ENCODE data around the gene SMNDC1. TPM values are rescaled to one million over a fixed set of nuclear protein-coding genes. Genes with fewer than 3 reads are reported as not detected.
"Not testable (repeated sequence)": the region's sequence is repeated elsewhere in the genome, so short reads cannot be mapped to it uniquely, and the experiment has no call there.

SMNDC1 gene
- total RNA-seq, 5 donors from 2014 or later (not counting 1 experiment from before 2014, with no cell fraction given), result 33.5 to 42.2 (median 34.1) TPM

DNA sequence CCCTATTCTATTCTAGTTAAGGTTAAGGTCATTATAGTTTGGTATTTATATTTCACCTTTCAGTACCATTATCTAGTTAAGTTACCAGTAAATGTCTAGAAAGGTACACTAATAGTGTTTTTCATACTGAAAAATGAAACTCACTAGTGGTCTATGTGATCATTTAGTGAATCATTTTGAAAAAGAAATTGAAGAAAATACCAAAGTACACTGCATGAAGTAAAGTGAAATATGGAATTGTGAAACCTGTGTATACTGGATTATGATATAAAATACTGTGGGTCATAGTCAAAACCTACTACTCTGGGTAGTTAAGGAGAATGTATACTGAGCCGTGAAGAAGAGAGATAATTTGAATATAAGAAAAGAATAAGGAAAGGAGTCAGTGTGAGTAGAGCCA, 53.3 kb downstream of the SMNDC1 start:
- CTCF ChIA-PET, result interaction anchor here (0.6 to 0.7 kb wide), 3 partner anchors 28 to 189 kb away, joined by 3 to 8 read pairs (median 4); no protein-coding TSS in a partner anchor
- Mint-ChIP-seq H3K36me3 (peaks cover 30% of the 10 kb centered on the region), H3K4me1 (peaks cover 25 to 41% (median 33%) of the 10 kb centered on the region in 3 donors), H3K27ac (peak overlapping the region in 1 of 2 donors; percentile 16)
- H3K9me3 ChIP-seq; ATAC-seq (replicated peaks in 1 of 4); H3K4me1 ChIP-seq (ENCODE audit: control insufficient read depth in 1 of 2, extremely low read depth in 1 of 2, insufficient read depth in 2 of 2, low read length in 2 of 2); H3K27me3 Mint-ChIP-seq; H3K27ac ChIP-seq (ENCODE audit: low read length); H3K36me3 ChIP-seq (ENCODE audit: control insufficient read depth in 2 of 2, extremely low read depth in 1 of 2, insufficient read depth in 1 of 2, low read length in 1 of 2); DNase-seq; H3K4me3 Mint-ChIP-seq; H3K9me3 Mint-ChIP-seq; POLR2A ChIA-PET; H3K4me3 ChIP-seq (ENCODE audit: control insufficient read depth in 1 of 2, extremely low read depth in 1 of 2, low read length in 1 of 2); H3K27me3 ChIP-seq (replicated peaks in 1 of 2; ENCODE audit: control insufficient read depth in 2 of 2, extremely low read depth in 1 of 2, insufficient read depth in 2 of 2, low read length in 1 of 2): not testable (repeated sequence)
- 22% methylated on average over 1 of the region's 1 CpG for WGBS (ENCODE audit: insufficient coverage)

DNA sequence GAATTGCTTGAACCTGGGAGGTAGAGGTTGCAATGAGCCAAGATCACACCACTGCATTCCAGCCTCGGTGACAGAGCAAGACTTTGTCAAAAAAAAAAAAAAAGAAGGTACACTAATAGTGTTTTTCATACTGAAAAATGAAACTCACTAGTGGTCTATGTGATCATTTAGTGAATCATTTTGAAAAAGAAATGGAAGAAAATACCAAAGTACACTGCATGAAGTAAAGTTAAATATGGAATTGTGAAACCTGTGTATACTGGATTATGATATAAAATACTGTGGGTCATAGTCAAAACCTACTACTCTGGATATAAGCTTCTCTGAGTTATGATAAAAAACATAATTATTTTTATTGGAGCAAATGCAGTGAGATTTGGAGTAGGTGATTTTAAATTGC, 55.2 kb downstream of the SMNDC1 start:
- H3K4me1 ChIP-seq (ENCODE audit: control insufficient read depth in 1 of 2, extremely low read depth in 1 of 2, insufficient read depth in 2 of 2, low read length in 2 of 2); ATAC-seq (replicated peaks in 1 of 4); H3K27me3 ChIP-seq (replicated peaks in 1 of 2; ENCODE audit: control insufficient read depth in 2 of 2, extremely low read depth in 1 of 2, insufficient read depth in 2 of 2, low read length in 1 of 2); H3K27me3 Mint-ChIP-seq; POLR2A ChIA-PET; H3K27ac ChIP-seq (ENCODE audit: low read length); H3K4me3 Mint-ChIP-seq; H3K9me3 ChIP-seq; CTCF ChIA-PET; H3K9me3 Mint-ChIP-seq; H3K27ac Mint-ChIP-seq; H3K36me3 ChIP-seq (ENCODE audit: control insufficient read depth in 2 of 2, extremely low read depth in 1 of 2, insufficient read depth in 1 of 2, low read length in 1 of 2); H3K4me3 ChIP-seq (ENCODE audit: control insufficient read depth in 1 of 2, extremely low read depth in 1 of 2, low read length in 1 of 2); DNase-seq: not testable (repeated sequence)
- Mint-ChIP-seq H3K4me1 (peaks cover 23 to 41% (median 39%) of the 10 kb centered on the region in 3 donors), H3K36me3 (peaks cover 35% of the 10 kb centered on the region)
- no CpG with 5 or more reads among the region's 1 CpG for WGBS (ENCODE audit: insufficient coverage)

DNA sequence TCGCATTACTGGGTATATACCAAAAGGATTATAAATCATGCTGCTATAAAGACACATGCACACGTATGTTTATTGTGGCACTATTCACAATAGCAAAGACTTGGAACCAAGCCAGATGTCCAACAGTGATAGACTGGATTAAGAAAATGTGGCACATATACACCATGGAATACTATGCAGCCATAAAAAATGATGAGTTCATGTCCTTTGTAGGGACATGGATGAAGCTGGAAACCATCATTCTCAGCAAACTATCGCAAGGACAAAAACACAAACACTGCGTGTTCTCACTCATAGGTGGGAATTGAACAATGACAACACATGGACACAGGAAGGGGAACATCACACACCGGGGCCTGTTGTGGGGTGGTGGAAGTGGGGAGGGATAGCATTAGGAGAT, 56.9 kb downstream of the SMNDC1 start:
- H3K4me1 ChIP-seq (ENCODE audit: control insufficient read depth in 1 of 2, extremely low read depth in 1 of 2, insufficient read depth in 2 of 2, low read length in 2 of 2); H3K27ac ChIP-seq (ENCODE audit: low read length); POLR2A ChIA-PET; H3K4me3 ChIP-seq (ENCODE audit: control insufficient read depth in 1 of 2, extremely low read depth in 1 of 2, low read length in 1 of 2); H3K27me3 ChIP-seq (replicated peaks in 1 of 2; ENCODE audit: control insufficient read depth in 2 of 2, extremely low read depth in 1 of 2, insufficient read depth in 2 of 2, low read length in 1 of 2); H3K9me3 ChIP-seq; ATAC-seq (replicated peaks in 1 of 4); H3K9me3 Mint-ChIP-seq; DNase-seq; H3K27ac Mint-ChIP-seq; H3K36me3 ChIP-seq (ENCODE audit: control insufficient read depth in 2 of 2, extremely low read depth in 1 of 2, insufficient read depth in 1 of 2, low read length in 1 of 2); H3K27me3 Mint-ChIP-seq; H3K4me3 Mint-ChIP-seq: not testable (repeated sequence)
- peaks cover 32% of the 10 kb centered on the region for H3K36me3 Mint-ChIP-seq
- CTCF ChIA-PET, result interaction anchor here in 1 of 2 donors (1.0 kb wide), 1 partner anchor 13 kb away, joined by 3 read pairs; no protein-coding TSS in a partner anchor
- H3K4me1 Mint-ChIP-seq, result peaks cover 15 to 31% (median 27%) of the 10 kb centered on the region in 3 donors
- no CpG with 5 or more reads among the region's 5 CpGs for WGBS (ENCODE audit: insufficient coverage)

DNA sequence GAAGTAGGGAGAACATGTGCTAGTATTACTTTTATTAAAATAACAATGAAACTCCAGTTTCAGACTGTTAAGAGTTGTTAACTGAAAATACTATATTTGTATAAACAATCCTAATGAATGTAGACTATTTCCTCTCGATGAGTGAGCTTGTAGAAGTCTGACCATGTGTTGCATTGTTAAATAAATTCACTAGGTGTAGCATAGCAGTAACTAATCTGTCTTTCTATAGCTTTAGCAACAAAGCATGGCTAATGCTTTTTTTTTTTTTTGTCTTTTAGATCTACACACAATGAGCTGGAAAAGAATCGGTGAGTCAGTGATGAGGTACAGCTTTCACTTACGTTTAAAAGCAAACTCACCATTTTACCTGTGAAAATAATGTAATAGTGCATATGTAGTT, 60.2 kb downstream of the SMNDC1 start:
- Mint-ChIP-seq H3K4me3 (no peak overlapping the region), H3K36me3 (peaks cover 38% of the 10 kb centered on the region), H3K27ac (no peak overlapping the region), H3K9me3 (no peaks in the 10 kb centered on the region), H3K27me3 (no peaks in the 10 kb centered on the region), H3K4me1 (peaks cover 27 to 44% (median 39%) of the 10 kb centered on the region in 3 donors)
- no peak overlapping the region for H3K4me3 ChIP-seq (ENCODE audit: control insufficient read depth in 1 of 2, extremely low read depth in 1 of 2, low read length in 1 of 2)
- ChIA-PET POLR2A (interaction anchor here (0.6 kb wide), 3 partner anchors 35 to 1027 kb away, joined by 3 read pairs; no protein-coding TSS in a partner anchor), CTCF (interaction anchor here in 1 of 2 donors (0.6 to 1.1 kb wide), 2 partner anchors 88 to 107 kb away, joined by 3 to 5 read pairs; no protein-coding TSS in a partner anchor)
- no peak for ATAC-seq (replicated peaks in 1 of 4)
- H3K4me1 ChIP-seq (ENCODE audit: control insufficient read depth in 1 of 2, extremely low read depth in 1 of 2, insufficient read depth in 2 of 2, low read length in 2 of 2), result no peaks in the 10 kb centered on the region
- H3K36me3 ChIP-seq (ENCODE audit: control insufficient read depth in 2 of 2, extremely low read depth in 1 of 2, insufficient read depth in 1 of 2, low read length in 1 of 2), result no peaks in the 10 kb centered on the region
- no peak for DNase-seq
- no peak overlapping the region for H3K27ac ChIP-seq (ENCODE audit: low read length)
- no peaks in the 10 kb centered on the region for H3K9me3 ChIP-seq
- H3K27me3 ChIP-seq (replicated peaks in 1 of 2; ENCODE audit: control insufficient read depth in 2 of 2, extremely low read depth in 1 of 2, insufficient read depth in 2 of 2, low read length in 1 of 2), result no peaks in the 10 kb centered on the region
- WGBS (ENCODE audit: insufficient coverage), result no CpG with 5 or more reads among the region's 3 CpGs

DNA sequence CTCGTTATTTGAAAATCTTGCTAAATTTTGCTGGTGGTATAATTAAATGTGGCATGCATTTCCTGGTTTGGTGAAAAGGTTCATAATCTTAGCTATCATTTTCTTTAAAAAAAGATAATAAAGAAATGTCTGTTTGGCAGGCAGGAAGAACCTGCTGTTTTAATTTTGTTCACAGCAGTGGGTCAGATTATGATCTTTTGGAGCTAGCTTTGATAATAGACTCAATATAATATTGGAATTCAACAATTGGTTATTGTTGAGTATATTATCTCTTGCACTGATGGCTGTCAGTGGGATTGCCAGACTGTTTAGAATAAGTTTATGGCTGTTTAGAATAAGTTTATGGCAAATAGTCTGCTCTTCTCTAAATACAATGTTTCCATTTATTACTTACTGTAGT, 62.2 kb downstream of the SMNDC1 start:
- Mint-ChIP-seq H3K27ac (no peak overlapping the region), H3K27me3 (no peaks in the 10 kb centered on the region), H3K4me3 (no peak overlapping the region), H3K4me1 (peaks cover 41 to 50% (median 48%) of the 10 kb centered on the region in 3 donors), H3K36me3 (peaks cover 47% of the 10 kb centered on the region), H3K9me3 (peaks cover 0 to 10% (median 0%) of the 10 kb centered on the region in 3 donors)
- Histone ChIP-seq H3K4me1 (ENCODE audit: control insufficient read depth in 1 of 2, extremely low read depth in 1 of 2, insufficient read depth in 2 of 2, low read length in 2 of 2) (no peaks in the 10 kb centered on the region), H3K27me3 (replicated peaks in 1 of 2; ENCODE audit: control insufficient read depth in 2 of 2, extremely low read depth in 1 of 2, insufficient read depth in 2 of 2, low read length in 1 of 2) (no peaks in the 10 kb centered on the region), H3K4me3 (ENCODE audit: control insufficient read depth in 1 of 2, extremely low read depth in 1 of 2, low read length in 1 of 2) (no peak overlapping the region), H3K9me3 (no peaks in the 10 kb centered on the region), H3K27ac (ENCODE audit: low read length) (no peak overlapping the region), H3K36me3 (ENCODE audit: control insufficient read depth in 2 of 2, extremely low read depth in 1 of 2, insufficient read depth in 1 of 2, low read length in 1 of 2) (peaks cover 0 to 3% of the 10 kb centered on the region in 2 donors)
- ATAC-seq (replicated peaks in 1 of 4), result no peak
- WGBS (ENCODE audit: insufficient coverage), result no CpG with 5 or more reads among the region's 1 CpG
- DNase-seq, result no peak
- POLR2A ChIA-PET, result interaction anchor here in 1 of 2 donors (1.5 kb wide), 1 partner anchor 21 kb away, joined by 3 read pairs; no protein-coding TSS in a partner anchor
- CTCF ChIA-PET, result interaction anchor here in 1 of 2 donors (1.1 to 1.4 kb wide), 2 partner anchors 37 to 105 kb away, joined by 4 read pairs; no protein-coding TSS in a partner anchor

DNA sequence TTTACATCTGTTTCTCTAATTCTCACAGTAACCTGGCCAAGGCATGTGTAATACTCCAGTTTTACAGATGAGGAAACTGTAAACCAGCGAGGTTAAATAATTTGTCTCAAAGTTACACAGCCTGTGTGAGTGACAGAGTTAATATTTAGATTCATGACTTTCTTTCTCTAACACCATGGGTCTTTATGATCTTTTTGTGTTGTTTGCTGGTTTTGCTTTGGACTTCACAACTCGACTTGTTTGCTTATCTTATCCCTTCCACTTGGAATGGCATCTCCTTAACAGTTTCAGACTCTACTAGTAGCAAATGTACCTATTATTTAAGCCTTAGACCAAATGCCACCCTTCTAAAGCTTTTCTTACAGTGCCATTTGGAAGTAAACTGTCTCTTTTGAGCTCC, 62.9 kb downstream of the SMNDC1 start:
- Mint-ChIP-seq H3K4me3 (peak overlapping the region in 2 of 3 donors; percentile 29 to 31), H3K4me1 (peaks cover 46 to 52% (median 50%) of the 10 kb centered on the region in 3 donors), H3K27ac (peak overlapping the region in 1 of 2 donors; percentile 5), H3K27me3 (no peaks in the 10 kb centered on the region), H3K36me3 (peaks cover 50% of the 10 kb centered on the region), H3K9me3 (peaks cover 0 to 10% (median 0%) of the 10 kb centered on the region in 3 donors)
- H3K9me3 ChIP-seq, result no peaks in the 10 kb centered on the region
- DNase-seq, result no peak
- H3K36me3 ChIP-seq (ENCODE audit: control insufficient read depth in 2 of 2, extremely low read depth in 1 of 2, insufficient read depth in 1 of 2, low read length in 1 of 2), result peaks cover 0 to 3% of the 10 kb centered on the region in 2 donors
- H3K4me1 ChIP-seq (ENCODE audit: control insufficient read depth in 1 of 2, extremely low read depth in 1 of 2, insufficient read depth in 2 of 2, low read length in 2 of 2), result no peaks in the 10 kb centered on the region
- ChIA-PET CTCF (interaction anchor here in 1 of 2 donors (0.6 to 1.4 kb wide), 5 partner anchors 16 to 104 kb away, joined by 3 to 5 read pairs (median 4); no protein-coding TSS in a partner anchor), POLR2A (interaction anchor here in 1 of 2 donors (1.5 kb wide), 1 partner anchor 20 kb away, joined by 3 read pairs; no protein-coding TSS in a partner anchor)
- no peak for ATAC-seq (replicated peaks in 1 of 4)
- no peak overlapping the region for H3K4me3 ChIP-seq (ENCODE audit: control insufficient read depth in 1 of 2, extremely low read depth in 1 of 2, low read length in 1 of 2)
- no CpG with 5 or more reads among the region's 2 CpGs for WGBS (ENCODE audit: insufficient coverage)
- peak overlapping the region; percentile 15 for H3K27ac ChIP-seq (ENCODE audit: low read length)
- no peaks in the 10 kb centered on the region for H3K27me3 ChIP-seq (replicated peaks in 1 of 2; ENCODE audit: control insufficient read depth in 2 of 2, extremely low read depth in 1 of 2, insufficient read depth in 2 of 2, low read length in 1 of 2)
